HEK293T (cell line): ENCODE measurements around the gene HOXA3.

Source experiments
- ARNT ChIP-seq: fragments of 450-650 bp; IDR thresholded peaks from 2 replicates; pipeline ENCODE4 v1.6.1; 2017; ENCODE audit warnings: mild to moderate bottlenecking
- BHLHE40 ChIP-seq: fragments of 450-650 bp; IDR thresholded peaks from 2 replicates; pipeline ENCODE4 v1.6.1; 2016; ENCODE audit warnings: mild to moderate bottlenecking, moderate library complexity, borderline replicate concordance
- CTBP1 ChIP-seq: fragments of 450-650 bp; IDR thresholded peaks from 2 replicates; pipeline ENCODE4 v1.6.1; 2016; ENCODE audit warnings: borderline replicate concordance
- ELF4 ChIP-seq: fragments of 450-650 bp; IDR thresholded peaks from 2 replicates; pipeline ENCODE4 v1.6.1; 2017; ENCODE audit warnings: antibody characterized with exemption
- FOXA1 ChIP-seq: fragments of 450-650 bp; IDR thresholded peaks from 2 replicates; pipeline ENCODE4 v1.6.1; 2016; ENCODE audit warnings: mild to moderate bottlenecking
- FOXK2 ChIP-seq: fragments of 450-650 bp; IDR thresholded peaks from 2 replicates; pipeline ENCODE4 v1.6.1; 2016; ENCODE audit warnings: mild to moderate bottlenecking
- FOXM1 ChIP-seq: fragments of 450-650 bp; IDR thresholded peaks from 2 replicates; pipeline ENCODE4 v1.6.1; 2017; ENCODE audit warnings: mild to moderate bottlenecking, borderline replicate concordance
- LEF1 ChIP-seq: fragments of 450-650 bp; IDR thresholded peaks from 2 replicates; pipeline ENCODE4 v1.6.1; 2017; ENCODE audit warnings: mild to moderate bottlenecking, borderline replicate concordance
- PKNOX1 ChIP-seq: fragments of 450-650 bp; IDR thresholded peaks from 2 replicates; pipeline ENCODE4 v1.6.1; 2016
- SP1 ChIP-seq: fragments of 450-650 bp; IDR thresholded peaks from 2 replicates; pipeline ENCODE4 v1.6.1; 2017
- SUZ12 ChIP-seq: fragments of 450-650 bp; IDR thresholded peaks from 2 replicates; pipeline ENCODE4 v1.6.1; 2016; ENCODE audit warnings: mild to moderate bottlenecking
- TARDBP ChIP-seq: fragments of 450-650 bp; IDR thresholded peaks from 2 replicates; pipeline ENCODE4 v1.6.1; 2016
- ZNF384 ChIP-seq: fragments of 450-650 bp; IDR thresholded peaks from 2 replicates; pipeline ENCODE4 v1.6.1; 2016

GRCh38 chr7:27123007-27123476 is 29.3 kb downstream of the HOXA3 start:
- TF ChIP-seq SUZ12 (no peak), ZNF384 (no peak), PKNOX1 (0 out of 2 replicates have a peak, but pooled peaks have one; percentile 4), SP1 (no peak), TARDBP (no peak), FOXM1 (no peak), LEF1 (no peak), ELF4 (no peak), ARNT (no peak), CTBP1 (no peak), FOXK2 (no peak), BHLHE40 (no peak), FOXA1 (no peak)
